GM12873 (cell line): ENCODE results near the gene MEIS1.

Source experiments
- CTCF ChIP-seq: IDR thresholded peaks from 2 replicates; pipeline ENCODE4 v1.5.1; 2012; ENCODE audit warnings: low read depth, mild to moderate bottlenecking, moderate library complexity, low read length, control low read depth; ENCODE audit not compliant: insufficient read depth; ENCODE audit errors: missing control alignments

Gene MEIS1

GRCh38 chr2:66461001-66461663, 26.2 kb downstream of the MEIS1 start:
- TF ChIP-seq CTCF: no peak

GRCh38 chr2:66461664-66462500, 27.0 kb downstream of the MEIS1 start:
- TF ChIP-seq CTCF: no peak

GRCh38 chr2:66462501-66462825, 27.5 kb downstream of the MEIS1 start:
- no peak for TF ChIP-seq CTCF

- no peak for TF ChIP-seq CTCF
These were observed 28.4 kb downstream of the MEIS1 start for GRCh38 chr2:66463206-66463755.

GRCh38 chr2:66464930-66465637, 30.2 kb downstream of the MEIS1 start:
- no peak for TF ChIP-seq CTCF

- no peak for TF ChIP-seq CTCF
These were observed 31.5 kb downstream of the MEIS1 start for GRCh38 chr2:66466433-66466832.

- no peak for TF ChIP-seq CTCF
These were observed 32.8 kb downstream of the MEIS1 start for GRCh38 chr2:66467718-66468117.
